Measurements from ENCODE around the gene ARL16. TPM values are rescaled to one million over a fixed set of nuclear protein-coding genes. Genes with fewer than 3 reads are reported as not detected.

ARL16 gene
- polyA plus RNA-seq, 1 of the 3 experiments (the other 2 are of a cell fraction), result 148 TPM

GRCh38 chr17:81687770-81688541, 4.4 kb upstream of the ARL16 start:
- Histone ChIP-seq H3K27ac (ENCODE audit: low read depth in 2 of 2, low read length in 1 of 2) (no peak overlapping the region), H3K36me3 (replicated peaks in 1 of 2; ENCODE audit: control insufficient read depth in 1 of 2, insufficient read depth in 2 of 2, low read length in 1 of 2) (peaks cover 53 to 76% of the 10 kb centered on the region in 2 experiments), H3K4me3 (ENCODE audit: low read depth in 2 of 2, low read length in 1 of 2) (no peak overlapping the region), H3K79me2 (ENCODE audit: insufficient read depth) (peaks cover 95% of the 10 kb centered on the region), H3F3A (replicated peaks; ENCODE audit: insufficient read depth) (peaks cover 17% of the 10 kb centered on the region), H2AFZ (ENCODE audit: low read depth) (no peak overlapping the region), H3K4me2 (no peak overlapping the region), H3K9me2 (no peaks in the 10 kb centered on the region), H4K20me1 (ENCODE audit: insufficient read depth) (peaks cover 79% of the 10 kb centered on the region), H3K9me3 (no peaks in the 10 kb centered on the region), H3K4me1 (ENCODE audit: control insufficient read depth in 1 of 2, insufficient read depth in 2 of 2, low read depth in 1 of 2, low read length in 1 of 2) (peaks cover 9 to 14% of the 10 kb centered on the region in 2 experiments; a peak in 2 of 4 replicates), H3K27me3 (ENCODE audit: insufficient read depth) (no peaks in the 10 kb centered on the region), H3K9ac (no peak overlapping the region)
- POLR2A ChIA-PET, result interaction anchor here (1.1 kb wide), 1 partner anchor 15 kb away, joined by 3 read pairs; the partner anchor contains the start of gene MRPL12
- TF ChIP-seq MXI1 (IDR thresholded peaks at IDR 0.05; ENCODE audit: low read depth, low read length) (no peak), FOXM1 (IDR thresholded peaks at IDR 0.05; ENCODE audit: low read depth) (no peak), CTCF (IDR thresholded peaks at IDR 0.05) (no peak), NRF1 (IDR thresholded peaks at IDR 0.05; ENCODE audit: low read depth, low read length) (no peak), EP300 (IDR thresholded peaks at IDR 0.05; ENCODE audit: borderline replicate concordance in 1 of 2, low read depth in 1 of 2, low read length in 1 of 2) (no peak), TEAD4 (IDR thresholded peaks at IDR 0.05; ENCODE audit: borderline replicate concordance, insufficient read depth) (no peak), NFIC (IDR thresholded peaks at IDR 0.05; ENCODE audit: borderline replicate concordance) (no peak), RAD21 (IDR thresholded peaks at IDR 0.05; ENCODE audit: low read length) (no peak), FOSL2 (IDR thresholded peaks at IDR 0.05; ENCODE audit: borderline replicate concordance, low read depth) (no peak), SIN3A (IDR thresholded peaks at IDR 0.05; ENCODE audit: borderline replicate concordance, low read depth, low read length) (no peak), EZH2phosphoT487 (IDR thresholded peaks at IDR 0.05; ENCODE audit: borderline replicate concordance, low read depth) (no peak)
- TF ChIP-seq, protein P1, sequence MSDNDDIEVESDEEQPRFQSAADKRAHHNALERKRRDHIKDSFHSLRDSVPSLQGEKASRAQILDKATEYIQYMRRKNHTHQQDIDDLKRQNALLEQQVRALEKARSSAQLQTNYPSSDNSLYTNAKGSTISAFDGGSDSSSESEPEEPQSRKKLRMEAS (IDR thresholded peaks at IDR 0.05; ENCODE audit: low read depth), result no peak
- TF ChIP-seq, protein P2, sequence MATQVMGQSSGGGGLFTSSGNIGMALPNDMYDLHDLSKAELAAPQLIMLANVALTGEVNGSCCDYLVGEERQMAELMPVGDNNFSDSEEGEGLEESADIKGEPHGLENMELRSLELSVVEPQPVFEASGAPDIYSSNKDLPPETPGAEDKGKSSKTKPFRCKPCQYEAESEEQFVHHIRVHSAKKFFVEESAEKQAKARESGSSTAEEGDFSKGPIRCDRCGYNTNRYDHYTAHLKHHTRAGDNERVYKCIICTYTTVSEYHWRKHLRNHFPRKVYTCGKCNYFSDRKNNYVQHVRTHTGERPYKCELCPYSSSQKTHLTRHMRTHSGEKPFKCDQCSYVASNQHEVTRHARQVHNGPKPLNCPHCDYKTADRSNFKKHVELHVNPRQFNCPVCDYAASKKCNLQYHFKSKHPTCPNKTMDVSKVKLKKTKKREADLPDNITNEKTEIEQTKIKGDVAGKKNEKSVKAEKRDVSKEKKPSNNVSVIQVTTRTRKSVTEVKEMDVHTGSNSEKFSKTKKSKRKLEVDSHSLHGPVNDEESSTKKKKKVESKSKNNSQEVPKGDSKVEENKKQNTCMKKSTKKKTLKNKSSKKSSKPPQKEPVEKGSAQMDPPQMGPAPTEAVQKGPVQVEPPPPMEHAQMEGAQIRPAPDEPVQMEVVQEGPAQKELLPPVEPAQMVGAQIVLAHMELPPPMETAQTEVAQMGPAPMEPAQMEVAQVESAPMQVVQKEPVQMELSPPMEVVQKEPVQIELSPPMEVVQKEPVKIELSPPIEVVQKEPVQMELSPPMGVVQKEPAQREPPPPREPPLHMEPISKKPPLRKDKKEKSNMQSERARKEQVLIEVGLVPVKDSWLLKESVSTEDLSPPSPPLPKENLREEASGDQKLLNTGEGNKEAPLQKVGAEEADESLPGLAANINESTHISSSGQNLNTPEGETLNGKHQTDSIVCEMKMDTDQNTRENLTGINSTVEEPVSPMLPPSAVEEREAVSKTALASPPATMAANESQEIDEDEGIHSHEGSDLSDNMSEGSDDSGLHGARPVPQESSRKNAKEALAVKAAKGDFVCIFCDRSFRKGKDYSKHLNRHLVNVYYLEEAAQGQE (IDR thresholded peaks at IDR 0.05; ENCODE audit: low read depth, low read length), result no peak
- TF ChIP-seq, protein P3, sequence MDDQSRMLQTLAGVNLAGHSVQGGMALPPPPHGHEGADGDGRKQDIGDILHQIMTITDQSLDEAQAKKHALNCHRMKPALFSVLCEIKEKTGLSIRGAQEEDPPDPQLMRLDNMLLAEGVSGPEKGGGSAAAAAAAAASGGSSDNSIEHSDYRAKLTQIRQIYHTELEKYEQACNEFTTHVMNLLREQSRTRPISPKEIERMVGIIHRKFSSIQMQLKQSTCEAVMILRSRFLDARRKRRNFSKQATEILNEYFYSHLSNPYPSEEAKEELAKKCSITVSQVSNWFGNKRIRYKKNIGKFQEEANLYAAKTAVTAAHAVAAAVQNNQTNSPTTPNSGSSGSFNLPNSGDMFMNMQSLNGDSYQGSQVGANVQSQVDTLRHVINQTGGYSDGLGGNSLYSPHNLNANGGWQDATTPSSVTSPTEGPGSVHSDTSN (IDR thresholded peaks at IDR 0.05), result no peak
- DNase-seq, result peak; percentile 19
- 95% methylated on average over 36 of the region's 41 CpGs for WGBS (ENCODE audit: low lambda C conversion rate)
- CTCF ChIA-PET, result interaction anchor here (1.8 kb wide), 1 partner anchor 12 kb away, joined by 8 read pairs; no protein-coding TSS in a partner anchor
